Measurements from ENCODE around the gene FAM9C. TPM values are rescaled to one million over a fixed set of nuclear protein-coding genes. Genes with fewer than 3 reads are reported as not detected.

FAM9C gene
- total RNA-seq, 1 donor from 2014 or later: not detected

DNA sequence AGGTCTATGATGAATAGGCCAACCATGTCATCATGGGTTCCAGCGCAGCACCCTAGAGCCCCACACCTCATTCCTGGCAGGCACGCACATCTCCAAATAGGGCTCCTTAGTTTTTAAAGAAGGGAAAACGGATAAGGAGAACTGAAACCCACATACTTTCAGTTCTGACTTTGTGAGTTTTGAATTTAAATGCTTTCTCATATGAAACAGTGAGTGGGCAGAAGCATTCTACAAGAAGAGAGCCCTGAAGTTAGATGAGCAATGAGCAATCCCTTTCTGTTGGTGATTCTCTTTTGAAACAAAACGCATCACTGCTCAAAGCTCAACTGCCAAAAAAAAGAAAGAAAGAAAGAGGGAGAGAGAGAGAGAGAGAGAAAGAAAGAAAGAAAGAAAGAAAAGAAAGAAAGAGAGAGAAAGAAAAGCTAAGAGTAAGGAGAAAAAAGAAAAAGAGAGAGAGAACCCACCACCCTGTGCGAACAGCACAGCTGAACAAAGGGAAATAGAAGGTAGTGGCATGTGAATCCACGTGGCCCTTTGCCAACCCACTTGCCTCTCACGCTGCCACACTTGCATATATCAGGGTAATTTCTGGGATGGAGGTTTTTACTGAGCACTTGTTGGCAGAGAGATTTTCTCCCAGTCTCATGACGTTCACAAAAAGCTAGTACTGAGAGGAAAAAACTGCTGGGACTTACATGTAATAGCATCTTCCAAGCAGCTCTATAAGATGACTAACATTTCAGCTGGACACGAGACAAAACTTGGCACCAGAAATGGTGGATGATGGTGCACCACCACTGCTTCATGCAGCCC, 38.6 kb downstream of the FAM9C start:
- Mint-ChIP-seq H3K9me3 (peaks cover 4% of the 10 kb centered on the region), H3K4me3 (no peak overlapping the region), H3K27me3 (no peaks in the 10 kb centered on the region), H3K4me1 (ENCODE audit: unreplicated experiment) (peaks cover 6% of the 10 kb centered on the region), H3K36me3 (no peaks in the 10 kb centered on the region), H3K27ac (no peak overlapping the region)
- no peak for DNase-seq (ENCODE audit: extremely low spot score, unreplicated experiment)
- TF ChIP-seq, protein P1, sequence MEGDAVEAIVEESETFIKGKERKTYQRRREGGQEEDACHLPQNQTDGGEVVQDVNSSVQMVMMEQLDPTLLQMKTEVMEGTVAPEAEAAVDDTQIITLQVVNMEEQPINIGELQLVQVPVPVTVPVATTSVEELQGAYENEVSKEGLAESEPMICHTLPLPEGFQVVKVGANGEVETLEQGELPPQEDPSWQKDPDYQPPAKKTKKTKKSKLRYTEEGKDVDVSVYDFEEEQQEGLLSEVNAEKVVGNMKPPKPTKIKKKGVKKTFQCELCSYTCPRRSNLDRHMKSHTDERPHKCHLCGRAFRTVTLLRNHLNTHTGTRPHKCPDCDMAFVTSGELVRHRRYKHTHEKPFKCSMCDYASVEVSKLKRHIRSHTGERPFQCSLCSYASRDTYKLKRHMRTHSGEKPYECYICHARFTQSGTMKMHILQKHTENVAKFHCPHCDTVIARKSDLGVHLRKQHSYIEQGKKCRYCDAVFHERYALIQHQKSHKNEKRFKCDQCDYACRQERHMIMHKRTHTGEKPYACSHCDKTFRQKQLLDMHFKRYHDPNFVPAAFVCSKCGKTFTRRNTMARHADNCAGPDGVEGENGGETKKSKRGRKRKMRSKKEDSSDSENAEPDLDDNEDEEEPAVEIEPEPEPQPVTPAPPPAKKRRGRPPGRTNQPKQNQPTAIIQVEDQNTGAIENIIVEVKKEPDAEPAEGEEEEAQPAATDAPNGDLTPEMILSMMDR (conservative IDR thresholded peaks at IDR 0.05): no peak

DNA sequence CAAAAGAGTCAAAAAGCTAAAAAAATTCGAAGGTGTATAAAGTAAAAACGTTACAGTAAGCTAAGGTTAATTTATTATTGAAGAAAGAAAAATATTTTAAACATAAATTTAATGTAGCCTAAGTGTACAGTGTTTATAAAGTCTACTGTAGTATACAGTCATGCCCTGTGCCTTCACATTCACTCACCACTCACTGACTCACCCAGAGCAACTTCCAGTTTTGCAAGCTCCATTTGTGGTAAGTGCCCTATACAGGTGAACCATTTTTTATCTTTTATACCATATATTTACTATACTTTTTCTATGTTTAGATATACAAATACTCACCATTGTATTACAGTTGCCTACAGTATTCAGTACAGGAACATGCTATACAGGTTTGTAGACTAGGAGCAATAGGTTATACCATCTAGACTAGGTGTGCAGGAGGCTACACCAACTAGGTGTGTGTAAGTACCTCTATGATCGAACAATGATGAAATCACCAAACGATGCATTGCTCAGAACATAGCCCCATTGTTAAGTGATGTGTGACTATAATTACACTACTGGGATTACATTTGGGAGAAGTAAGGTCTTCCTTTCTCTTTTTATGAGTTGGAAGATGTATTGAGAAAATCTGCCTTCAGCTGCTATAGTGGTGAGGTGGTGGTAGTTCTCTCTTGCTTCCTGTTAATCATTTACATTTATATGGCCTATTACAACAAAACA, 42.3 kb downstream of the FAM9C start:
- Mint-ChIP-seq H3K9me3 (peaks cover 4% of the 10 kb centered on the region), H3K4me1 (ENCODE audit: unreplicated experiment) (peaks cover 19% of the 10 kb centered on the region), H3K27me3 (no peaks in the 10 kb centered on the region), H3K27ac (no peak overlapping the region), H3K36me3 (no peaks in the 10 kb centered on the region), H3K4me3 (no peak overlapping the region)
- DNase-seq (ENCODE audit: extremely low spot score, unreplicated experiment): no peak
- TF ChIP-seq, protein P1 (conservative IDR thresholded peaks at IDR 0.05): no peak

DNA sequence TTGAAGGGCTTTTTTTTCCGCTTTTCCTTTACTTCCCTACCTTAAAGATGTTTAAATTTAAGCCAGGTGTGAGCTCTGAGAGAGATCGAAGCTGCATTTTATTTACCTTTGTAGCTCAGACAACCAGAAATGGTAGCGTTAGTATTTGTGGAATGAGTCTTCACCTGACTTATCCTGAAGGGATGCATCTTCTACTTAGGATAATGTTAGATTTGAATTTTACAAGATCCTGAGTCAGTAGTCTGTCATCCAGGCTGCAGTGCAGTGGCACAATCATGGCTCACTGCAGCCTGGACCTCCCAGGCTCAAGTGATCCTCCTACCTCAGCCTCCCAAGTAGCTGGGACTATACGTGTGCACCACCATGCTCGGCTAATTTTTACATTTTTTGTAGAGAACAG, 43.3 kb downstream of the FAM9C start:
- Mint-ChIP-seq H3K9me3 (peaks cover 4% of the 10 kb centered on the region), H3K36me3 (no peaks in the 10 kb centered on the region), H3K4me3 (no peak overlapping the region), H3K27ac (no peak overlapping the region), H3K4me1 (ENCODE audit: unreplicated experiment) (peaks cover 19% of the 10 kb centered on the region), H3K27me3 (no peaks in the 10 kb centered on the region)
- TF ChIP-seq, protein P1 (conservative IDR thresholded peaks at IDR 0.05): no peak
- DNase-seq (ENCODE audit: extremely low spot score, unreplicated experiment): no peak

DNA sequence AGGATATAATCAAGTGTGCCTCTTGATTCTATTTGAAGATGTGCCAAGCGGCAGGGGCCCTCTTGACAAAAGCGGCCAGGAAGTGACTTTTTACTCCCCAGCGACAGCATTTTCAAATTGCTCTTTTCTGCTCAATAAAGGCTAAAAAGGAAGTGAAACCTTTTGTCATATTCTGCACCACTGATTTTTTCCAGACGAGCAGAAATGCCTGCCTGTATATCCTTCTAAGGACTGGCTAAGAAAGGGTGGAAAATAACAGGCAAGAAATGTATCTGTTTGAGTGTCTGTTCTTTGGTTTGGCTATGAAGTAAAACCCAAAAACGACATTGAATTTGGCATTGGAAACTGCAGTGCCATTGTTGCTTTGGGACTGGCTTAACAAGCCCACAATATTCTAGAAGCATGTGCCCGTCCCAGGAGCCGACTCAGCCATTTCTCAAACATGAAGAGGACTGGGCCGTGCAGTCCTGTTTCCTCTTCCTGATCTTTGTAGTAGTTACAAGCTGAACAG, 44.1 kb downstream of the FAM9C start:
- Mint-ChIP-seq H3K27ac (no peak overlapping the region), H3K4me3 (no peak overlapping the region), H3K4me1 (ENCODE audit: unreplicated experiment) (peaks cover 19% of the 10 kb centered on the region), H3K9me3 (peaks cover 4% of the 10 kb centered on the region), H3K27me3 (no peaks in the 10 kb centered on the region), H3K36me3 (no peaks in the 10 kb centered on the region)
- TF ChIP-seq, protein P1 (conservative IDR thresholded peaks at IDR 0.05): no peak
- no peak for DNase-seq (ENCODE audit: extremely low spot score, unreplicated experiment)

DNA sequence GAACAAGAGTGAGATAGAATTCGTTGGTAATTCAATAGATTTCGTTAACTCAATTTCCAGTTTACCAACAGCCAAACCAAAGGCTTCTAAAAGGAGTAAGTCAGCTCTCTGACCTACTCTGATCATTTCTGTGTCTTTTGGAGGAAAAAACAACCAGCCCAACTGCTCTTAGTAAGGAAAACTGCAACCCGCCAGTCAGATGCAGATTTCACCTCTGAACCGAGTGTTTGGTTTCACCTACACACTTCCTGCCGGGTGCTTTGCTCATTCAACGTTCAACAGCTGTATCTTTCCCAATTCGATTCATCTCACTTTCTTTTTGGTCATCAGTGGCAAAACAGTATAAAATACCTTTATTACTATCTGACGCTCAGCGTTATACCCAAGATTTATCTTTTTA, 45.0 kb downstream of the FAM9C start:
- peaks cover 19% of the 10 kb centered on the region for H3K4me1 Mint-ChIP-seq (ENCODE audit: unreplicated experiment)
- H3K27ac Mint-ChIP-seq: no peak overlapping the region
- H3K27me3 Mint-ChIP-seq: no peaks in the 10 kb centered on the region
- no peak overlapping the region for H3K4me3 Mint-ChIP-seq
- no peaks in the 10 kb centered on the region for H3K9me3 Mint-ChIP-seq
- TF ChIP-seq, protein P1 (conservative IDR thresholded peaks at IDR 0.05): no peak
- DNase-seq (ENCODE audit: extremely low spot score, unreplicated experiment): no peak
- H3K36me3 Mint-ChIP-seq: no peaks in the 10 kb centered on the region

All from type B pancreatic cell (in vitro differentiated cells).